Kidney (tissue), 14 donors: ENCODE results near the gene CCDC12. TPM values are rescaled to one million over a fixed set of nuclear protein-coding genes. Genes with fewer than 3 reads are reported as not detected.
A peak's percentile ranks its signal among the peaks of the same experiment; 100 is the strongest.

Experiments
- DNase-seq, 5 donors: peaks; one replicate each; pipeline ENCODE4 v3.0.0-alpha.2; 2013 to 2020
- FAIRE-seq: peaks from 2 replicates; lab custom pipeline; 2012; peaks lifted over from hg19 to GRCh38; lab: Jason Lieb, UNC
- H3K27ac ChIP-seq, 2 donors: one replicate each; pipeline ENCODE4 v1.7.0; 2013; ENCODE audit warnings: low read depth in 2 of 2, low read length in 2 of 2, inconsistent platforms in 1 of 2
- H3K27me3 ChIP-seq: one replicate; pipeline ENCODE4 v1.7.1; 2013; ENCODE audit warnings: low read length, inconsistent platforms; ENCODE audit not compliant: control insufficient read depth, insufficient read depth
- H3K36me3 ChIP-seq, 3 donors: one replicate each; pipeline versions ENCODE4 v1.7.0 to v1.7.1; 2013; ENCODE audit warnings: low read length in 3 of 3, control low read depth in 1 of 3, inconsistent platforms in 1 of 3; ENCODE audit not compliant: insufficient read depth in 3 of 3, control insufficient read depth in 2 of 3
- H3K4me1 ChIP-seq, 3 donors: one replicate each; pipeline versions ENCODE4 v1.7.0 to v1.7.1; 2013; ENCODE audit warnings: low read length in 3 of 3, inconsistent platforms in 1 of 3, low read depth in 1 of 3; ENCODE audit not compliant: control insufficient read depth in 2 of 3, insufficient read depth in 2 of 3
- H3K4me3 ChIP-seq, 3 donors: one replicate each; pipeline versions ENCODE4 v1.7.0 to v1.8.1; 2013; ENCODE audit warnings: low read length in 3 of 3, control low read depth in 1 of 3, inconsistent platforms in 1 of 3
- H3K9ac ChIP-seq, 3 donors: one replicate each; pipeline versions ENCODE4 v1.7.0 to v1.7.1; 2013; ENCODE audit warnings: low read length in 3 of 3, control low read depth in 1 of 3, inconsistent platforms in 1 of 3
- H3K9me3 ChIP-seq, 3 donors: one replicate each; pipeline versions ENCODE4 v1.7.0 to v1.7.1; 2013; ENCODE audit warnings: low read length in 3 of 3, control low read depth in 1 of 3, inconsistent platforms in 1 of 3; ENCODE audit not compliant: control insufficient read depth in 2 of 3, insufficient read depth in 1 of 3
- CTCF ChIP-seq: IDR thresholded peaks from 3 replicates; pipeline ENCODE4 v1.5.1; 2012; ENCODE audit warnings: mild to moderate bottlenecking, moderate library complexity, borderline replicate concordance; ENCODE audit not compliant: insufficient read depth; ENCODE audit errors: extremely low read depth
- intact Hi-C: fragments of 100-400 bp; cut with DNase I; formaldehyde crosslinking; loops from one replicate; pipeline ENCODE4 v1.11.1; 2022
- polyA plus RNA-seq: library from polyadenylated mRNA; stranded (reverse); fragments of 350-450 nt; fragmentation: Illumina TruSeq; extraction: RNeasy Lipid Tissue Mini Kit (QIAGEN cat#74804); gene quantifications from one replicate; pipeline ENCODE4 v1.2.3, GENCODE V29; 2014; ENCODE audit warnings: low read depth, low replicate concordance; ENCODE audit not compliant: insufficient read depth
- total RNA-seq: library from RNA; stranded (reverse); fragmentation: NEBNext Ultra II Directional; extraction: Animal tissue kit (Norgen Biotek cat#: 25700); gene quantifications from one replicate; pipeline ENCODE4 v1.2.1, GENCODE V29; 2021
- donor health status: control.
- donor health status: control.
- donor health status: control.
- donor health status: control.
- donor health status: control.
- donor health status: DM: yes; HTN: yes; CAD: no.
- donor health status: Normal renal cell carcinoma (clear cell type).

CCDC12 gene
- total and polyA plus RNA-seq, 2 donors from 2014 or later = 59.7 to 85.6 TPM

DNA sequence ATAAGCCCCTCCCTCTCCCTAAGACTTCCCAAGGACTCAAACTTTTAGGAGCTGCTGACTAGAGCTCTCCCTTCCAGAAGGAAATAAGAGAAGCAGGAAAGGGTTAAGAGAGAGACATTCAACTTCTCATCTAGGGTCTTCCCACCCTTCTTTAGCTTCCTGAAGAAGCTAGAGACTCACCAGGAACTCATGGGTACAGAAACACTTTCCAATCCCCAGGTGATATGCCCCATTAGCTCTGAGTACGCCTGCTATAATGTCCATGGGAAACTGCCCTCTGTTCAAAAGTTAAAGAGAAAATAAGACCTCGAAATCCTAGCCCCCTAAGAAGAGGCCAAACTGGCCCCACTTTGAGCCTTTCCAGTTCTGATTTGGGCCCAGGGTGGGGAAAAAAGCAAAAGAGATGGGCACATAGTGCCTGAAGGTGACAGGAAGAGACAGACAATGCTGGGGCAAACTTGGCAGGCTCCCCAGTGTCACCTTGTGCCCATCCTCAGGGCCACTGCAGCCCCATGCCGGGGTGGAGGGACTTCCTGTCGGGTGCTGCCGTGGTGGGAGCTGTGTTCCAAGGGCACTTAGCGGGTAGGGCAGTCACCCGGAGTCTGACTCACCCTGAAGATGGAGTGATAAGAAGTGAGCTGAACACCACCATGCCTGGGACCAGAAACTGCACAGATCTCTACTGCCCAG, 29.5 kb downstream of the CCDC12 start:
- no peaks in the 10 kb centered on the region for H3K36me3 ChIP-seq
- peak overlapping the region in 2 of 3 donors; percentile 38 to 79 for H3K9ac ChIP-seq
- H3K4me1 ChIP-seq = peaks cover 4 to 80% (median 74%) of the 10 kb centered on the region in 3 donors
- peak in 2 of 5 donors; percentile 48 to 87 for DNase-seq
- no peaks in the 10 kb centered on the region for H3K9me3 ChIP-seq
- no peak overlapping the region for H3K4me3 ChIP-seq
- H3K27ac ChIP-seq = peak overlapping the region; percentile 91 to 97
- FAIRE-seq = no peak
- no peaks in the 10 kb centered on the region for H3K27me3 ChIP-seq
- intact Hi-C loops = no loop called here
- TF ChIP-seq CTCF = no peak

- no peaks in the 10 kb centered on the region for H3K36me3 ChIP-seq
- no peak for TF ChIP-seq CTCF
- no peaks in the 10 kb centered on the region for H3K9me3 ChIP-seq
- peak in 1 of 5 donors; percentile 87 for DNase-seq
- H3K9ac ChIP-seq = peak overlapping the region in 2 of 3 donors; percentile 51 to 73
- intact Hi-C loops = no loop called here
- peak overlapping the region; percentile 91 to 97 for H3K27ac ChIP-seq
- peaks cover 4 to 85% (median 80%) of the 10 kb centered on the region in 3 donors for H3K4me1 ChIP-seq
- H3K27me3 ChIP-seq = no peaks in the 10 kb centered on the region
- no peak for FAIRE-seq
- H3K4me3 ChIP-seq = no peak overlapping the region
Observed at GRCh38 chr3:46946416-46946815, 30.1 kb downstream of the CCDC12 start.

GRCh38 chr3:46944191-46944590, 32.4 kb downstream of the CCDC12 start:
- intact Hi-C loops = no loop called here
- peak overlapping the region in 2 of 3 donors; percentile 52 to 55 for H3K9ac ChIP-seq
- peaks cover 0 to 10% (median 9%) of the 10 kb centered on the region in 3 donors for H3K36me3 ChIP-seq
- FAIRE-seq = no peak
- peaks cover 4 to 89% (median 75%) of the 10 kb centered on the region in 3 donors for H3K4me1 ChIP-seq
- H3K9me3 ChIP-seq = no peaks in the 10 kb centered on the region
- peak in 1 of 5 donors; percentile 51 for DNase-seq
- H3K4me3 ChIP-seq = no peak overlapping the region
- peak overlapping the region; percentile 92 to 97 for H3K27ac ChIP-seq
- H3K27me3 ChIP-seq = no peaks in the 10 kb centered on the region
- no peak for TF ChIP-seq CTCF
